ENCODE results near the gene CKS1B. TPM values are rescaled to one million over a fixed set of nuclear protein-coding genes. Genes with fewer than 3 reads are reported as not detected.

CKS1B gene
- total and polyA plus RNA-seq, 9 of the 15 experiments (the other 6 are each of a cell fraction or from before 2014, with no cell fraction given): 215 to 1,103 (median 460) TPM

GRCh38 chr1:155000726-155001424 lies 26.4 kb downstream of the CKS1B start (continued):
- TF ChIP-seq, protein P1, sequence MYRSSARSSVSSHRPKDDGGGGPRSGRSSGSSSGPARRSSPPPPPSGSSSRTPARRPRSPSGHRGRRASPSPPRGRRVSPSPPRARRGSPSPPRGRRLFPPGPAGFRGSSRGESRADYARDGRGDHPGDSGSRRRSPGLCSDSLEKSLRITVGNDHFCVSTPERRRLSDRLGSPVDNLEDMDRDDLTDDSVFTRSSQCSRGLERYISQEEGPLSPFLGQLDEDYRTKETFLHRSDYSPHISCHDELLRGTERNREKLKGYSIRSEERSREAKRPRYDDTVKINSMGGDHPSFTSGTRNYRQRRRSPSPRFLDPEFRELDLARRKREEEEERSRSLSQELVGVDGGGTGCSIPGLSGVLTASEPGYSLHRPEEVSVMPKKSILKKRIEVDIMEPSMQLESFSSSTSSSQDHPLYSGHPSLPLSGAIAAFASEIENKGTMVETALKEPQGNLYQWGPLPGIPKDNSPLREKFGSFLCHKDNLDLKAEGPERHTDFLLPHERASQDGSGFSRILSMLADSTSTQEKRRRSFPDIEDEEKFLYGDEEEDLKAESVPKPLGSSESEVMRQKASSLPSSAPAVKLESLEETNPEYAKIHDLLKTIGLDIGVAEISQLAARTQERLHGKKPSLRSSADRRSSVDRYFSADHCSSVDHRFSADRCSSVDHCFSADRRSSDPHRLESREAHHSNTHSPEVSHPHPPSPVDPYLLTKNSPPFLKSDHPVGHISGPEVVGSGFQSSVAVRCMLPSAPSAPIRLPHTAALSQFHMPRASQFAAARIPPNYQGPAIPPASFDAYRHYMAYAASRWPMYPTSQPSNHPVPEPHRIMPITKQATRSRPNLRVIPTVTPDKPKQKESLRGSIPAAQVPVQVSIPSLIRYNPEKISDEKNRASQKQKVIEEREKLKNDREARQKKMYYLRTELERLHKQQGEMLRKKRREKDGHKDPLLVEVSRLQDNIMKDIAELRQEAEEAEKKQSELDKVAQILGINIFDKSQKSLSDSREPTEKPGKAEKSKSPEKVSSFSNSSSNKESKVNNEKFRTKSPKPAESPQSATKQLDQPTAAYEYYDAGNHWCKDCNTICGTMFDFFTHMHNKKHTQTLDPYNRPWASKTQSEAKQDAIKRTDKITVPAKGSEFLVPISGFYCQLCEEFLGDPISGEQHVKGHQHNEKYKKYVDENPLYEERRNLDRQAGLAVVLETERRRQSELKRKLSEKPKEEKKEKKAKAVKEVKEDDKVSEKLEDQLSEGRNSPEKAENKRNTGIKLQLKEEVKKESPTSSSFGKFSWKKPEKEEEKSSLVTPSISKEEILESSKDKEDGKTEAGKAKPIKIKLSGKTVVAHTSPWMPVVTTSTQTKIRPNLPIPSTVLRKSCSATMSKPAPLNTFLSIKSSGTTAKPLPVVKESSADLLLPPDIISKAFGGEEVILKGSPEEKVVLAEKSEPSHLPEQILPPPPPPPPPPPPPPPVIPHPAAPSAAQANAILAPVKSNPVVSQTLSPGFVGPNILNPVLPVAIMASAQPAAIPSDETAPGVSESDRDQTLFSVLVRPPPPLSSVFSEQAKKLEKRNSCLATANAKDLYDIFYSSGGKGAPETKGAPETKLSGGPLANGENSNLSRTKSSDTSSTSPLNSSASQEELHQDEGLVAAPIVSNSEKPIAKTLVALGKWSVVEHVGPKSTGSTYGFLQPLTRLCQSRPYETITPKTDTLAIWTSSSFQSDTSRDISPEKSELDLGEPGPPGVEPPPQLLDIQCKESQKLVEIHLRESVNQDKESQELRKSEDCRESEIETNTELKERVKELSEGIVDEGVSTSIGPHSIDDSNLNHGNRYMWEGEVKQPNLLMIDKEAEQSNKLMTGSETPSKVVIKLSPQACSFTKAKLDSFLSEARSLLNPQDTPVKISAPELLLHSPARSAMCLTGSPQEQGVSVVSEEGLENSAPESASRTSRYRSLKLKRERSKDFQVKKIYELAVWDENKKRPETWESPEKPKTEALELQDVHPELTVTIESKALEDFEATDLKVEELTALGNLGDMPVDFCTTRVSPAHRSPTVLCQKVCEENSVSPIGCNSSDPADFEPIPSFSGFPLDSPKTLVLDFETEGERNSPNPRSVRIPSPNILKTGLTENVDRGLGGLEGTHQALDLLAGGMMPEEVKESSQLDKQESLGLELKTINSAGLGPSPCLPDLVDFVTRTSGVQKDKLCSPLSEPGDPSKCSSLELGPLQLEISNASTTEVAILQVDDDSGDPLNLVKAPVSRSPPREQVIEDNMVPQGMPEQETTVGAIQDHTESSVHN (IDR thresholded peaks at IDR 0.05; ENCODE audit: borderline replicate concordance in 1 of 2, low read depth in 1 of 2): 0 out of 4 replicates have a peak, but pooled peaks of 1 of the 2 experiments have one; percentile 27
- TF ChIP-seq CBX1 (IDR thresholded peaks at IDR 0.05; ENCODE audit: low read depth): 0 out of 2 replicates have a peak, but pooled peaks have one; percentile 26
- no peak for TF ChIP-seq NFYB (IDR thresholded peaks at IDR 0.05; ENCODE audit: extremely low read depth, insufficient read length)
- 0 out of 2 replicates have a peak, but pooled peaks have one; percentile 44 for TF ChIP-seq PTBP1 (IDR thresholded peaks at IDR 0.05; ENCODE audit: low read depth, low read length)
- TF ChIP-seq ZBTB40 (IDR thresholded peaks at IDR 0.05): peak; percentile 64
- no peak for TF ChIP-seq ZBTB40 (CRISPR knock-in tag; IDR thresholded peaks at IDR 0.05)
- TF ChIP-seq POLR2AphosphoS2 (IDR thresholded peaks at IDR 0.05; ENCODE audit: low read length): peak; percentile 68; the same call in 1 of the 2 replicates
- peak; percentile 80 for TF ChIP-seq POLR2A (conservative IDR thresholded peaks at IDR 0.05)
- peak; percentile 43; the same call in 1 of the 2 replicates for TF ChIP-seq TCF7 (IDR thresholded peaks at IDR 0.05; ENCODE audit: borderline replicate concordance)
- TF ChIP-seq KDM5B (IDR thresholded peaks at IDR 0.05; ENCODE audit: insufficient replicate concordance, low read depth, low read length): peak; percentile 60
